Measurements from ENCODE around the gene ERVH48-1. TPM values are rescaled to one million over a fixed set of nuclear protein-coding genes. Genes with fewer than 3 reads are reported as not detected.

ERVH48-1 gene
- total and polyA plus RNA-seq, 4 donors, result 0.03 to 0.19 TPM; not detected in 2

- Histone ChIP-seq H3K9me3 (ENCODE audit: control insufficient read depth in 4 of 4, low read length in 3 of 4) (no peaks in the 10 kb centered on the region), H3K27me3 (ENCODE audit: control insufficient read depth in 4 of 4, insufficient read depth in 4 of 4, low read length in 3 of 4) (no peaks in the 10 kb centered on the region), H3K9ac (ENCODE audit: low read depth in 1 of 2, low read length in 2 of 2) (no peak overlapping the region), H3K4me3 (ENCODE audit: low read depth in 1 of 3, low read length in 3 of 3) (no peak overlapping the region), H3K4me1 (ENCODE audit: control insufficient read depth in 4 of 4, insufficient read depth in 4 of 4, low read length in 3 of 4) (peaks cover 0 to 9% (median 2%) of the 10 kb centered on the region in 4 donors), H3K27ac (ENCODE audit: low read depth in 1 of 2, low read length in 2 of 2) (no peak overlapping the region), H3K36me3 (ENCODE audit: control insufficient read depth in 4 of 4, insufficient read depth in 3 of 4, low read depth in 1 of 4, low read length in 3 of 4) (no peaks in the 10 kb centered on the region)
- 93% methylated on average over 6 of the region's 6 CpGs for WGBS
- TF ChIP-seq RAD21 (IDR thresholded peaks at IDR 0.05) (no peak), RXRA (IDR thresholded peaks at IDR 0.05) (no peak), CTCF (IDR thresholded peaks at IDR 0.05; ENCODE audit: low read depth, low read length, missing input control) (no peak), FOXA2 (IDR thresholded peaks at IDR 0.05) (no peak), ATF3 (IDR thresholded peaks at IDR 0.05) (no peak), ZBTB33 (IDR thresholded peaks at IDR 0.05) (no peak), NR2F2 (IDR thresholded peaks at IDR 0.05) (no peak), REST (IDR thresholded peaks at IDR 0.05) (no peak), MAX (IDR thresholded peaks at IDR 0.05) (no peak), JUND (IDR thresholded peaks at IDR 0.05) (no peak), GABPA (IDR thresholded peaks at IDR 0.05 in 1 of 2, conservative IDR thresholded peaks at IDR 0.05 in 1 of 2) (no peak), EGR1 (IDR thresholded peaks at IDR 0.05; ENCODE audit: low read depth in 2 of 2) (no peak)
- DNase-seq (ENCODE audit: low spot score), result no peak
These were observed 1.0 kb downstream of the ERVH48-1 start for GRCh38 chr21:42924433-42924751.

- DNase-seq (ENCODE audit: low spot score), result peak; percentile 73
- H3K36me3 ChIP-seq (ENCODE audit: control insufficient read depth in 4 of 4, insufficient read depth in 3 of 4, low read depth in 1 of 4, low read length in 3 of 4), result no peaks in the 10 kb centered on the region
- H3K9me3 ChIP-seq (ENCODE audit: control insufficient read depth in 4 of 4, low read length in 3 of 4), result no peaks in the 10 kb centered on the region
- H3K4me1 ChIP-seq (ENCODE audit: control insufficient read depth in 4 of 4, insufficient read depth in 4 of 4, low read length in 3 of 4), result peaks cover 0 to 9% (median 2%) of the 10 kb centered on the region in 4 donors
- H3K27ac ChIP-seq (ENCODE audit: low read depth in 1 of 2, low read length in 2 of 2), result no peak overlapping the region
- H3K4me3 ChIP-seq (ENCODE audit: low read depth in 1 of 3, low read length in 3 of 3), result no peak overlapping the region
- no peaks in the 10 kb centered on the region for H3K27me3 ChIP-seq (ENCODE audit: control insufficient read depth in 4 of 4, insufficient read depth in 4 of 4, low read length in 3 of 4)
- WGBS, result 27% methylated on average over 18 of the region's 18 CpGs
- no peak overlapping the region for H3K9ac ChIP-seq (ENCODE audit: low read depth in 1 of 2, low read length in 2 of 2)
- no peak for TF ChIP-seq FOXA2 (IDR thresholded peaks at IDR 0.05)
- TF ChIP-seq SP1 (IDR thresholded peaks at IDR 0.05), result peak; percentile 20
- TF ChIP-seq GABPA (IDR thresholded peaks at IDR 0.05 in 1 of 2, conservative IDR thresholded peaks at IDR 0.05 in 1 of 2), result peak in 1 of 2 donors; percentile 54
- peak; percentile 85 for TF ChIP-seq CTCF (IDR thresholded peaks at IDR 0.05; ENCODE audit: low read depth, low read length, missing input control)
- peak; percentile 34 to 68 for TF ChIP-seq RXRA (IDR thresholded peaks at IDR 0.05)
- TF ChIP-seq HNF4A (conservative IDR thresholded peaks at IDR 0.05), result peak in 1 of 2 donors; percentile 55
- TF ChIP-seq NR2F2 (IDR thresholded peaks at IDR 0.05), result peak; percentile 24
- no peak for TF ChIP-seq TAF1 (conservative IDR thresholded peaks at IDR 0.05)
- TF ChIP-seq REST (IDR thresholded peaks at IDR 0.05), result no peak
- TF ChIP-seq EGR1 (IDR thresholded peaks at IDR 0.05; ENCODE audit: low read depth in 2 of 2), result peak in 1 of 2 donors; percentile 28
These were observed 1.6 kb downstream of the ERVH48-1 start for GRCh38 chr21:42923553-42924432.

Measured in liver (tissue), 9 donors.